ENCODE data around the gene AHR. TPM values are rescaled to one million over a fixed set of nuclear protein-coding genes. Genes with fewer than 3 reads are reported as not detected.

The AHR gene
- polyA plus RNA-seq, 3 donors from 2014 or later = 2.6 to 4.0 (median 3.5) TPM

DNA sequence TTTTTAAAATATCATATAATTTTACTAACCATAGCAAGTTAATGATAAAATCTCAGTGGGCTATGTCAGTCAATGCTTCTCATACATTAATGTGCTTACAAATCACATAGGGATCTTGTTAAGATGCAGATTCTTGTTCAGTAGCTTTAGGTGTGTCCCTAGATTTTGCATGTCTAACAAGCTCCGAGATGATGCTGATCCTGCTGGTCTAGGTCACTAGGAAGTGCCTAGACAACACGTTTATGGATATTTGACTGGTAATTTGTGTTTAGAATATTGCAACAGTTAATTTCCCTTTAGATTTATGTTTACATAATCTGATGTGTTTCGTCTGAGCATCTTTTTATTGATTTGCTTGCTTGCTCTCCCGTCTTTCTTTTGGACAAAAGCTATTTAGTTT is 12.7 kb downstream of the AHR start:
- Mint-ChIP-seq H3K4me3 (no peak overlapping the region), H3K4me1 (peaks cover 0 to 1% of the 10 kb centered on the region in 2 donors), H3K36me3 (peaks cover 0 to 4% (median 0%) of the 10 kb centered on the region in 3 donors), H3K27me3 (ENCODE audit: low read depth in 3 of 3) (no peaks in the 10 kb centered on the region), H3K9me3 (no peaks in the 10 kb centered on the region), H3K27ac (no peak overlapping the region)
- no peak for DNase-seq

DNA sequence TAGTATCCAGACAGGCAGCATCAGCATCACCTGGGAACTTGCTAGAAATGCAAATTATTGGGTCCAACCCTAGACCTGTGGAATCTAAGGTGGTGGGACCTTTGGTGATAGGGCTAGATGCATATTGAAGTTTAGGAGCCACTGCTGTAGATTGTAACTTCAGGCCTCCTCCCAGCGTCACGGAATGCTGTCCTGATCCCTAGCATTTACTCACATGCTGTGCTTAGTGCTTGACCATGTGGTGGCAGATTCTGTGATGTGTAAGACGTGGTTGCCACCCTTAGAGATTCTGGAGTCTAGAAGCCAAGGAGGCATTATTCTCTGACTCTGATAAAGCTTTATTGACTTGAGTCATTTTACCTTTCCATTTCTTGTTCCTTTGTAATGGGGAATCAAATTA is 13.5 kb downstream of the AHR start:
- no peaks in the 10 kb centered on the region for H3K27me3 Mint-ChIP-seq (ENCODE audit: low read depth in 3 of 3)
- no peak overlapping the region for H3K4me3 Mint-ChIP-seq
- H3K27ac Mint-ChIP-seq = no peak overlapping the region
- no peaks in the 10 kb centered on the region for H3K9me3 Mint-ChIP-seq
- H3K4me1 Mint-ChIP-seq = peaks cover 0 to 1% of the 10 kb centered on the region in 2 donors
- peaks cover 0 to 4% (median 0%) of the 10 kb centered on the region in 3 donors for H3K36me3 Mint-ChIP-seq
- DNase-seq = no peak

- H3K27me3 Mint-ChIP-seq (ENCODE audit: low read depth in 3 of 3) = no peaks in the 10 kb centered on the region
- H3K9me3 Mint-ChIP-seq = no peaks in the 10 kb centered on the region
- peaks cover 0 to 4% (median 0%) of the 10 kb centered on the region in 3 donors for H3K36me3 Mint-ChIP-seq
- no peak overlapping the region for H3K4me3 Mint-ChIP-seq
- peaks cover 0 to 1% of the 10 kb centered on the region in 2 donors for H3K4me1 Mint-ChIP-seq
- H3K27ac Mint-ChIP-seq = no peak overlapping the region
- DNase-seq = no peak
Measured at GRCh38 chr7:17312641-17313040, 14.2 kb downstream of the AHR start.

GRCh38 chr7:17313194-17313593 is 14.7 kb downstream of the AHR start:
- no peaks in the 10 kb centered on the region for H3K9me3 Mint-ChIP-seq
- H3K27ac Mint-ChIP-seq = no peak overlapping the region
- H3K27me3 Mint-ChIP-seq (ENCODE audit: low read depth in 3 of 3) = no peaks in the 10 kb centered on the region
- H3K4me1 Mint-ChIP-seq = peaks cover 0 to 1% of the 10 kb centered on the region in 2 donors
- no peak overlapping the region for H3K4me3 Mint-ChIP-seq
- peaks cover 0 to 4% (median 0%) of the 10 kb centered on the region in 3 donors for H3K36me3 Mint-ChIP-seq
- no peak for DNase-seq

DNA sequence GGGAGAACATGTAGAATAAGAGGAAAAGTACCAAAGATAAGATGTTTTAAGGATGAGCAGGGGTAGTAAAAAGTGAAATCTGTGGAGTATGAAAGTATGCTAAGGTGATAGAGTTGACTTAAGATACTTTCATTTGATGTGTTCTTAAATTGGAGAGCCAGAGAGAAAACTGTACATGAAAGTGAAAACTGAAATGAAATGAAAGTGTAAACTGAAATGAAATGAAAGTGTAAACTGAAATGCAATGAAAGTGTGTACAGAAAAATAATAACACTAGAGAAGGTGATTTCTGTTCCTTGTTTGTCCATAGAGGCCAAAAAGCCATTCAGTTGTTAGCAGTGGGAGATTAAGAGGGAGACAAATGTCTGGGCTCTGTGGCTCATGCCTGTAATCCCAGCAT is 17.5 kb downstream of the AHR start:
- peaks cover 0 to 1% of the 10 kb centered on the region in 2 donors for H3K4me1 Mint-ChIP-seq
- no peaks in the 10 kb centered on the region for H3K9me3 Mint-ChIP-seq
- H3K27ac Mint-ChIP-seq = peak overlapping the region in 2 of 6 donors; percentile 16
- H3K4me3 Mint-ChIP-seq = no peak overlapping the region
- H3K36me3 Mint-ChIP-seq = peaks cover 0 to 4% (median 0%) of the 10 kb centered on the region in 3 donors
- H3K27me3 Mint-ChIP-seq (ENCODE audit: low read depth in 3 of 3) = peaks cover 0 to 1% (median 0%) of the 10 kb centered on the region in 3 donors
- no peak for DNase-seq

GRCh38 chr7:17318146-17318545 is 19.7 kb downstream of the AHR start:
- Mint-ChIP-seq H3K27me3 (ENCODE audit: low read depth in 3 of 3) (peaks cover 0 to 1% (median 0%) of the 10 kb centered on the region in 3 donors), H3K9me3 (no peaks in the 10 kb centered on the region), H3K4me1 (peaks cover 0 to 1% of the 10 kb centered on the region in 2 donors), H3K4me3 (no peak overlapping the region), H3K27ac (no peak overlapping the region), H3K36me3 (no peaks in the 10 kb centered on the region)
- DNase-seq = no peak

- no peak overlapping the region for H3K27ac Mint-ChIP-seq
- H3K4me1 Mint-ChIP-seq = peaks cover 0 to 1% of the 10 kb centered on the region in 2 donors
Measured at GRCh38 chr7:17319164-17320101, 21.0 kb downstream of the AHR start.

DNA sequence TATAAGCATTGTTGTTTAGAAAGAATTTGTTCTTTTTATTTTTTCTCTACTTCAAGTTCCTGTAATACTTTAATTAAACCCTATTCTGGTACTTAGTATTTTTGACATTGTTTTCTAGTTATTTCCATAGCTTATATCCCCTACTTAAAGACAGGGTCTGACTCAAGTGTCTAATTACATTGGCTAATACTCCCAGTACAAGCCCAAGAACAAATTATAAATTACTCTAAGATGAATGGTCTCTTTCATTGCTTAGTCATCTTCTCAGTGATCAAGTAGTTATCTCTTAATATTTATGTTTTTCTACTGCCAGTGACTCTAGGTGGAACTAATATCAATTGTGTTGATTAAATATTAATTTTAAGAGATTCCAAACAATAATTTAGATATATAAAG is 21.6 kb downstream of the AHR start:
- Mint-ChIP-seq H3K9me3 (no peaks in the 10 kb centered on the region), H3K4me1 (peaks cover 0 to 1% of the 10 kb centered on the region in 2 donors), H3K4me3 (no peak overlapping the region), H3K27ac (no peak overlapping the region), H3K27me3 (ENCODE audit: low read depth in 3 of 3) (peaks cover 0 to 1% (median 0%) of the 10 kb centered on the region in 3 donors), H3K36me3 (no peaks in the 10 kb centered on the region)
- no peak for DNase-seq

More at GRCh38 chr7:17319164-17320101, 21.0 kb downstream of the AHR start:
- no peaks in the 10 kb centered on the region for H3K9me3 Mint-ChIP-seq
- peaks cover 0 to 1% (median 0%) of the 10 kb centered on the region in 3 donors for H3K27me3 Mint-ChIP-seq (ENCODE audit: low read depth in 3 of 3)
- no peaks in the 10 kb centered on the region for H3K36me3 Mint-ChIP-seq
- no peak overlapping the region for H3K4me3 Mint-ChIP-seq
- no peak for DNase-seq

GRCh38 chr7:17320657-17321056 is 22.2 kb downstream of the AHR start:
- no peak for DNase-seq
- no peak overlapping the region for H3K4me3 Mint-ChIP-seq
- H3K4me1 Mint-ChIP-seq = peaks cover 0 to 1% of the 10 kb centered on the region in 2 donors
- no peaks in the 10 kb centered on the region for H3K36me3 Mint-ChIP-seq
- no peaks in the 10 kb centered on the region for H3K9me3 Mint-ChIP-seq
- no peak overlapping the region for H3K27ac Mint-ChIP-seq
- peaks cover 0 to 1% (median 0%) of the 10 kb centered on the region in 3 donors for H3K27me3 Mint-ChIP-seq (ENCODE audit: low read depth in 3 of 3)

DNA sequence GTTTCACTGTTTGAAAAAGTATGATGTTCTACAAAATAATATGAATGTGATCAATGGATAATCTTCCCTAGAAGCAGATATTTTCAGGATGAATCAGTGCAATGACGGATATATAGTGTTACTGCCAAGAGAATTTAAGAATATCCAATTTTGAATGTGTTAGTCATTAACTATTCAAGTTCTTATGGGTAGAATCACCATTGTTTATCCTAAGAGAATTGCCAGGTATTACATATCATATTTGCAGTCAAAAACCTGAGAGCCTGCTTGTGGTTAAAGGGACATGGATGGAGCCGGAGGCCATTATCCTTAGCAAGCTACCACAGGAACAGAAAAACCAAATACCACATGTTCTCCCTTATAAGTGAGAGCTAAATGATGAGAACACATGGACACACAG is 26.9 kb downstream of the AHR start:
- H3K9me3 Mint-ChIP-seq = no peaks in the 10 kb centered on the region
- no peak overlapping the region for H3K27ac Mint-ChIP-seq
- peaks cover 0 to 2% (median 0%) of the 10 kb centered on the region in 3 donors for H3K27me3 Mint-ChIP-seq (ENCODE audit: low read depth in 3 of 3)
- peaks cover 0 to 4% (median 3%) of the 10 kb centered on the region in 3 donors for H3K36me3 Mint-ChIP-seq
- H3K4me3 Mint-ChIP-seq = no peak overlapping the region
- no peaks in the 10 kb centered on the region for H3K4me1 Mint-ChIP-seq
- DNase-seq = no peak

DNA sequence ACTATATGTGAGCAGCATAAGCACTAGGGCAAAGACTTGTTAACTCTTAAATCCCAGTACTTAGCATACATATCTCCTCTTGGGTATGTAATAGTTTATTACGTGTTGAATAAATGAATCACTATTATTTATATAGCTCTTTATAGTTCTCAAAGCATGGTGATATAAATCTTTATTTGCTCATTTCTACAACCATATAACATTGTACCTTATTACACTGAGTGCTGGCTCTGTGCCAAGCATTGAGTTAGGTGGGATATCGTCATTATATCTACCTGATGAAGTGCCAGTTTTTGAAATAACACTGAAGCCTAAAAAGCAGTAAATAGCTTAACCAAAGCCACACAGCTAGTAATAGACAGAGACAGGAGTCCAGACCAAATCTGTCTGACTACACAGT is 27.9 kb downstream of the AHR start:
- Mint-ChIP-seq H3K4me1 (no peaks in the 10 kb centered on the region), H3K4me3 (no peak overlapping the region), H3K27ac (no peak overlapping the region), H3K36me3 (peaks cover 0 to 4% (median 3%) of the 10 kb centered on the region in 3 donors), H3K27me3 (ENCODE audit: low read depth in 3 of 3) (peaks cover 0 to 2% (median 0%) of the 10 kb centered on the region in 3 donors), H3K9me3 (no peaks in the 10 kb centered on the region)
- no peak for DNase-seq

DNA sequence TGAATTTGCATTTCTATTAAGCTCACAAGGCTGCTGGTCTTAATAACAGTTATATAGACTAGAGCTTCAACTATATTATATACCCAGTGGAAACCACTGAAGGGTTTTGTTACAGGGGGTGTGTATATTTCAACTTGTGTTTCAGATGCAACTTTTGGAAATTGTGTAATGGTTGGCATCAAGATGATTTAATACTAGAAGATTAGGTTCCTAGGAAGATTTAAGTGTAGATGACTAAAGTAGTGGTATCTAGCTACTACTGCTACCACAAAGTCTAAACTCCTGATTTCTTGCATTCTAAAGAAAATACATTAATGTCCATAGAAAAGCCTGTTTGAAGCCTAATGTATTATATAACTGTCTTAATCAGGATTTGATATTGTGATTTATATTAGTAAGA is 30.2 kb downstream of the AHR start:
- Mint-ChIP-seq H3K4me3 (no peak overlapping the region), H3K27ac (no peak overlapping the region), H3K36me3 (peaks cover 0 to 4% (median 3%) of the 10 kb centered on the region in 3 donors), H3K27me3 (ENCODE audit: low read depth in 3 of 3) (peaks cover 0 to 2% (median 0%) of the 10 kb centered on the region in 3 donors), H3K4me1 (no peaks in the 10 kb centered on the region), H3K9me3 (no peaks in the 10 kb centered on the region)
- DNase-seq = no peak

GRCh38 chr7:17329440-17329839 is 31.0 kb downstream of the AHR start:
- DNase-seq = no peak
- Mint-ChIP-seq H3K36me3 (peaks cover 0 to 7% (median 3%) of the 10 kb centered on the region in 3 donors), H3K27ac (no peak overlapping the region), H3K9me3 (no peaks in the 10 kb centered on the region), H3K4me3 (no peak overlapping the region), H3K27me3 (ENCODE audit: low read depth in 3 of 3) (peaks cover 0 to 2% (median 0%) of the 10 kb centered on the region in 3 donors), H3K4me1 (no peaks in the 10 kb centered on the region)

GRCh38 chr7:17331891-17332501 is 33.5 kb downstream of the AHR start:
- H3K9me3 Mint-ChIP-seq = no peaks in the 10 kb centered on the region
- peaks cover 0 to 7% (median 3%) of the 10 kb centered on the region in 3 donors for H3K36me3 Mint-ChIP-seq
- DNase-seq = no peak
- H3K27me3 Mint-ChIP-seq (ENCODE audit: low read depth in 3 of 3) = no peaks in the 10 kb centered on the region
- H3K4me1 Mint-ChIP-seq = no peaks in the 10 kb centered on the region
- H3K4me3 Mint-ChIP-seq = no peak overlapping the region
- no peak overlapping the region for H3K27ac Mint-ChIP-seq

Measured in immature natural killer cell (primary cell).